Cardiac fibroblast (primary cell): Measurements from ENCODE around the gene EPC2.
"Not testable (repeated sequence)": the region's sequence is repeated elsewhere in the genome, so short reads cannot be mapped to it uniquely, and the experiment has no call there.

ENCODE experiments used
- DNase-seq, 2 donors: peaks; one replicate each; pipeline versions ENCODE4 v3.0.0 to v3.0.0-alpha.2; 2010; ENCODE audit warnings: low read depth in 2 of 2
- H3K4me3 ChIP-seq, 2 donors: replicated peaks in 1 of 2; 1 replicate in 1 of 2; 2 replicates in 1 of 2; pipeline ENCODE4 v1.5.1; 2011; ENCODE audit warnings: low read depth in 2 of 2, low read length in 2 of 2, mild to moderate bottlenecking in 2 of 2, moderate library complexity in 1 of 2
- CTCF ChIP-seq: IDR thresholded peaks from one replicate; pipeline ENCODE4 v1.5.1; 2011; ENCODE audit warnings: low read depth, mild to moderate bottlenecking, low read length, inconsistent platforms

EPC2 gene

DNA sequence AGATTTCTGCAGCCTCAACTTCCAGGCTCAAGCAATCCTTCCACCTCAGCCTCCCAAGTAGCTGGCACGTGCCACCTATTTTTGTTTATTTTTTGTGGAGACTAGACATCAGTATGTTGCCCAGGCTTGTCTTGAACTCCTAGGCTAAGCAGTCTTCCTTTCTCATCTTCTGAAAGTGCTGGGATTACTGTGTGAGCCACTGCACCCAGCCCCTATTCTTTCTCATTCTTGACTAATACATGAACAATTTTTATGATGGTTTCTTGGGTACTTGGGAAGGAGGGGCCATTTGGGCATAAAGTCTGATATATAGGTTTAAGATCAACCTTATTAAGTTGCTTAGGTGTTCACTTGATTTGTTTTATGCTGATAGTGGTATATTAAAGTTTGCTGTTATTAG, 26.2 kb downstream of the EPC2 start:
- TF ChIP-seq CTCF = no peak
- no peak overlapping the region for H3K4me3 ChIP-seq
- DNase-seq = peak in 1 of 2 donors; percentile 44

GRCh38 chr2:148674063-148675020, 29.8 kb downstream of the EPC2 start:
- DNase-seq = peak in 1 of 2 donors; percentile 48
- peak; percentile 60 for TF ChIP-seq CTCF
- H3K4me3 ChIP-seq = no peak overlapping the region

GRCh38 chr2:148675708-148676107, 31.2 kb downstream of the EPC2 start:
- peak in 1 of 2 donors; percentile 58 for DNase-seq
- TF ChIP-seq CTCF = no peak

DNA sequence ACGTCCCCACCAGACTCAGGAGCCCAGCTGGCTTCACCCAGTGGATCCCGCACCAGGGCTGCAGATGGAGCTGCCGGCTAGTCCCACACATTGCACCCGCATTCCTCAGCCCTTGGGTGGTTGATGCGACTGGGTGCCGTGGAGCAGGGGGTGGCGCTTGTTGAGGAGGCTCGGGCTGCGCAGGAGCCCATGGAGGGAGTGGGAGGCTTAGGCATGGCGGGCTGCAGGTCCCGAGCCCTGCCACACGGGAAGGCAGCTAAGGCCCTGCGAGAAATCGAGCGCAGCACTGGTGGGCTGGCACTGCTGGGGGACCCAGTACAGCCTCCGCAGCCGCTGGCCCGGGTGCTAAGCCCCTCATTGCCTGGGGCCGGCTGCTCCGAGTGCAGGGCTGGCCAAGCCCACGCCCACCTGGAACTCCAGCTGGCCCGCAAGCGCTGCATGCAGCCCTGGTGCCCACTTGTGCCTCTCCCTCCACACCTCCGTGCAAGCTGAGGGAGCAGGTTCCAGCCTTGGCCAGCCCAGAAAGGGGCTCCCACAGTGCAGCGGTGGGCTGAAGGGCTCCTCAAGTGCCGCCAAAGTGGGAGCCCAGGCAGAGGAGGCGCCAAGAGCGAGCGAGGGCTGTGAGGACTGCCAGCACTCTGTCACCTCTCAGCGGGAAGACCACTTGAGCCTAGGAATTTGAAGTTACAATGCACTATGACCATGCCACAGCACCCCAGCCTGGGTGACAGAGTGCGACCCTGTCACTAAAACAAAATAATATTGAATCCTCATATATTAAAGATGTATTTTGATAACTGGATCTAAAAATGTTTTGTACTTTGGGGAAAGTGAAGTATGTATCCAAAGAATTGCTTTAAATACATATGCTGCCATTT, 34.0 kb downstream of the EPC2 start:
- not testable (repeated sequence) for DNase-seq, H3K4me3 ChIP-seq

More at GRCh38 chr2:148675708-148676107, 31.2 kb downstream of the EPC2 start:
- no peak overlapping the region for H3K4me3 ChIP-seq

- H3K4me3 ChIP-seq = no peak overlapping the region
- no peak for TF ChIP-seq CTCF
- no peak for DNase-seq
Measured at GRCh38 chr2:148680462-148680861, 35.9 kb downstream of the EPC2 start.

DNA sequence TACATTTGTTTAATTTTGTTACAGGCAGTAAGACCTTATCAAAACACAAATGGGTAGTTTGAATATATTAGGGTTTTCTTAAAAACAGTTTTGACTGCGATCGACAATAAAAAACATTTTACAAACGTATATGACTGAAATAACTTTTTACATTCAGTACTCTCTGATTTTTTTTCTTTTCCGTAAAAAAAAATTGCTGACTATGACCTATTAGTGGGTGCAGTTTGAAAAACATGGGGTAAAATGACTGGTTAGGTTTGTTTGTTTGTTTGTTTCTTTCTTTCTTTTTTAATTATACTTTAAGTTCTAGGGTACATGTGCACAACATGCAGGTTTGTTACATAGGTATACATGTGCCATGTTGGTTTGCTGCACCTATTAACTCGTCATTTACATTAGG, 36.9 kb downstream of the EPC2 start:
- DNase-seq = no peak
- no peak overlapping the region for H3K4me3 ChIP-seq
- TF ChIP-seq CTCF = no peak

- not testable (repeated sequence) for DNase-seq, H3K4me3 ChIP-seq
Measured at GRCh38 chr2:148681862-148682261, 37.3 kb downstream of the EPC2 start.
